K562 (cell line): ENCODE results near the gene TMPRSS6. TPM values are rescaled to one million over a fixed set of nuclear protein-coding genes. Genes with fewer than 3 reads are reported as not detected.

Experiments
- ATAC-seq: fragments of 200-7000 bp; cut with Tn5 transposase; 3 replicates; pipeline ENCODE4 v1.9.1; 2020; ENCODE audit warnings: moderate library complexity
- BruUV-seq: library from RNA; stranded (reverse); fragments of 400-500 nt; replicated peaks from 2 replicates; lab custom pipeline; 2021; lab: Mats Ljungman, UMichigan
- CTCF ChIA-PET: fragments of 300-600 bp; formaldehyde crosslinking; extraction: SDS; loops from one replicate; lab custom pipeline; 2021; ENCODE audit warnings: low intra/inter-chr PET ratio; lab: Yijun Ruan, JAX
- POLR2A ChIA-PET: fragments of 300-600, 350-650 bp; sonication (Branson Sonifier 250); formaldehyde crosslinking; extraction: SDS; loops from one replicate; lab custom pipeline; 2021; ENCODE audit warnings: antibody characterized with exemption, inconsistent platforms; lab: Yijun Ruan, JAX
- DNase-seq, 4 experiments: peaks; one replicate each; pipeline versions ENCODE4 v3.0.0 to v3.0.0-alpha.2; 2011 to 2018; ENCODE audit warnings: low spot score in 3 of 4, mixed read lengths in 3 of 4; ENCODE audit errors: extremely low read depth in 1 of 4
- FAIRE-seq: peaks from 2 replicates; lab custom pipeline; 2011; peaks lifted over from hg19 to GRCh38; lab: Jason Lieb, UNC
- H2AFZ ChIP-seq: 2 replicates; pipeline ENCODE4 v1.6.0; 2011; ENCODE audit warnings: low read depth, low read length, control low read depth, inconsistent platforms
- H3K27ac ChIP-seq: fragments of 200-600 bp; 3 replicates; pipeline ENCODE4 v1.8.0; 2011; ENCODE audit warnings: low read depth, mild to moderate bottlenecking, control low read depth, inconsistent platforms, low read length, moderate library complexity, mixed read lengths; ENCODE audit errors: extremely low read depth
- H3K27me3 ChIP-seq, 2 experiments: fragments of 300-600 bp in 1 of 2; 2 replicates in 1 of 2; 3 replicates in 1 of 2; pipeline versions ENCODE4 v1.6.0 to v1.8.0; 2011; ENCODE audit warnings: inconsistent platforms in 2 of 2, low read length in 2 of 2, mild to moderate bottlenecking in 1 of 2, mixed read lengths in 1 of 2, moderate library complexity in 1 of 2; ENCODE audit not compliant: control insufficient read depth in 2 of 2, insufficient read depth in 2 of 2
- H3K36me3 ChIP-seq: fragments of 300-600 bp; 3 replicates; pipeline ENCODE4 v1.8.0; 2011; ENCODE audit warnings: mild to moderate bottlenecking, low read length, inconsistent platforms; ENCODE audit not compliant: control insufficient read depth, insufficient read depth
- H3K4me1 ChIP-seq, 2 experiments: fragments of 200-600 bp in 1 of 2; replicated peaks in 1 of 2; 2 replicates in 1 of 2; 3 replicates in 1 of 2; pipeline versions ENCODE4 v1.5.1 to v1.8.0; 2011; ENCODE audit warnings: inconsistent platforms in 2 of 2, low read length in 2 of 2, mild to moderate bottlenecking in 1 of 2, mixed read lengths in 1 of 2, moderate library complexity in 1 of 2; ENCODE audit not compliant: control insufficient read depth in 2 of 2, insufficient read depth in 2 of 2
- H3K4me2 ChIP-seq: 2 replicates; pipeline ENCODE4 v1.6.1; 2011; ENCODE audit warnings: low read length, control low read depth, inconsistent platforms, mixed read lengths; ENCODE audit not compliant: insufficient read depth
- H3K4me3 ChIP-seq: fragments of 200-600 bp; sonication (generic), shearing (Covaris generic); 2 replicates; pipeline ENCODE4 v1.5.1; 2016; ENCODE audit warnings: control low read depth, inconsistent platforms
- H3K79me2 ChIP-seq: fragments of 200-600 bp; 3 replicates; pipeline ENCODE4 v1.8.0; 2011; ENCODE audit warnings: low read length, inconsistent platforms; ENCODE audit not compliant: control insufficient read depth, insufficient read depth
- H3K9ac ChIP-seq, 2 experiments: 2 replicates each; pipeline versions ENCODE4 v1.6.0 to v1.6.1; 2011; ENCODE audit warnings: low read depth in 2 of 2, low read length in 2 of 2, control low read depth in 1 of 2, inconsistent platforms in 1 of 2, mild to moderate bottlenecking in 1 of 2, mixed read lengths in 1 of 2; ENCODE audit not compliant: insufficient read depth in 1 of 2
- H3K9me1 ChIP-seq: one replicate; pipeline ENCODE4 v1.6.0; 2011; ENCODE audit warnings: inconsistent platforms, mild to moderate bottlenecking, low read length, moderate library complexity; ENCODE audit not compliant: control insufficient read depth, insufficient read depth
- H3K9me3 ChIP-seq: replicated peaks from 2 replicates; pipeline ENCODE4 v1.5.1; 2011; ENCODE audit warnings: low read depth, low read length, inconsistent platforms; ENCODE audit not compliant: control insufficient read depth, insufficient read depth
- H4K20me1 ChIP-seq: replicated peaks from 2 replicates; pipeline ENCODE4 v1.6.1; 2011; ENCODE audit warnings: low read length, inconsistent platforms, mixed read lengths; ENCODE audit not compliant: control insufficient read depth, insufficient read depth
- ATF1 ChIP-seq, 2 experiments: fragments of 450-650 bp in 1 of 2; IDR thresholded peaks; 2 replicates each; pipeline ENCODE4 v1.6.1; 2016; ENCODE audit warnings: missing compliant biosample characterization in 1 of 2, missing genetic modification characterization in 1 of 2
- BRF1 ChIP-seq: IDR thresholded peaks from 3 replicates; pipeline ENCODE4 v1.6.1; 2011; ENCODE audit warnings: borderline replicate concordance, mild to moderate bottlenecking; ENCODE audit not compliant: insufficient read length; ENCODE audit errors: extremely low read depth
- DACH1 ChIP-seq: fragments of 450-650 bp; IDR thresholded peaks from 2 replicates; pipeline ENCODE4 v1.6.1; 2018; ENCODE audit not compliant: partially characterized antibody
- KAT8 ChIP-seq: fragments of 450-650 bp; IDR thresholded peaks from 2 replicates; pipeline ENCODE4 v1.6.1; 2016; ENCODE audit warnings: low read depth, mild to moderate bottlenecking
- LEF1 ChIP-seq: fragments of 450-650 bp; IDR thresholded peaks from 2 replicates; pipeline ENCODE4 v1.6.1; 2016; ENCODE audit warnings: mild to moderate bottlenecking
- PCBP2 ChIP-seq: fragments of 200-400 bp; formaldehyde crosslinking; IDR thresholded peaks from 2 replicates; pipeline ENCODE4 v1.6.1; 2018; ENCODE audit warnings: low read length, low read depth, mild to moderate bottlenecking, moderate library complexity; ENCODE audit not compliant: poor library complexity, severe bottlenecking
- SAFB ChIP-seq: fragments of 200-400 bp; formaldehyde crosslinking; IDR thresholded peaks from 2 replicates; pipeline ENCODE4 v1.6.1; 2017; ENCODE audit warnings: low read depth, low read length, borderline replicate concordance
- SAFB2 ChIP-seq: fragments of 200-400 bp; formaldehyde crosslinking; IDR thresholded peaks from 2 replicates; pipeline ENCODE4 v1.6.1; 2018; ENCODE audit warnings: borderline replicate concordance, low read length, low read depth, moderate library complexity; ENCODE audit not compliant: severe bottlenecking
- ZNF175 ChIP-seq: fragments of 200-800 bp; sonication (Bioruptor generic); IDR thresholded peaks from 2 replicates; pipeline ENCODE4 v1.6.1; 2016; ENCODE audit warnings: low read depth, mild to moderate bottlenecking, missing genetic modification characterization, missing compliant biosample characterization
- ZNF561 ChIP-seq: fragments of 450-650 bp; formaldehyde crosslinking; conservative IDR thresholded peaks from 2 replicates; pipeline ENCODE4 v1.4.0; 2020; ENCODE audit warnings: mild to moderate bottlenecking, moderate library complexity
- ZNF699 ChIP-seq: fragments of 250-450 bp; sonication (Bioruptor Pico); IDR thresholded peaks from 2 replicates; pipeline ENCODE4 v1.8.0; 2021; ENCODE audit warnings: mild to moderate bottlenecking, moderate library complexity; ENCODE audit not compliant: insufficient replicate concordance
- WGBS: fragments of 100-300 bp; shearing (Covaris generic); methylation state at CpG from one replicate; pipeline ENCODE4 v1.1.6; 2016; ENCODE audit warnings: low coverage, mixed read lengths; ENCODE audit not compliant: insufficient coverage; ENCODE audit errors: missing lambda C conversion rate; 5-methylcytosine and 5-hydroxymethylcytosine counted together
- in situ Hi-C: fragments of 300-500 bp; cut with MboI; formaldehyde crosslinking; loops from 4 replicates; pipeline ENCODE4 v1.15.0; 2018; ENCODE audit warnings: inconsistent platforms, mixed read lengths
- intact Hi-C: fragments of 100-400 bp; cut with micrococcal nuclease; formaldehyde crosslinking; loops from 2 replicates; pipeline ENCODE4 v1.14.2; 2022
- polyA plus RNA-seq, 8 experiments: library from polyadenylated mRNA; depleted of rRNA in 4 of 8; stranded (reverse) in 5 of 8; unstranded in 3 of 8; fragments of >200 nt; fragmentation: Nextera tagmentation in 2 of 8; fragmentation: Illumina TruSeq in 1 of 8; extraction: Ambion mirVana in 2 of 8; extraction: Trizol in 1 of 8; gene quantifications; 2 replicates each; pipeline versions ENCODE4 v1.2.1 to v1.2.3, GENCODE V29; 2011 to 2014; ENCODE audit warnings: inconsistent platforms in 1 of 8, missing spikeins in 1 of 8
- total RNA-seq, 7 experiments: library from RNA; depleted of rRNA in 6 of 7; stranded (reverse); fragments of >200 nt in 6 of 7; fragmentation: Illumina TruSeq in 2 of 7; extraction: Trizol in 2 of 7; gene quantifications; 2 replicates each; pipeline versions ENCODE4 v1.2.1 to v1.2.3, GENCODE V29; 2011 to 2021; ENCODE audit warnings: low replicate concordance in 1 of 7
- TF ChIP-seq, protein P1 (sequence below): fragments of 250-450 bp; sonication (Bioruptor Pico); IDR thresholded peaks from 2 replicates; pipeline ENCODE4 v1.8.0; 2022; ENCODE audit warnings: inconsistent platforms
- TF ChIP-seq, protein P2 (sequence below), 2 experiments: fragments of 450-650 bp; IDR thresholded peaks; 2 replicates each; pipeline ENCODE4 v1.6.1; 2018; ENCODE audit warnings: mild to moderate bottlenecking in 2 of 2, low read depth in 1 of 2; ENCODE audit not compliant: partially characterized antibody in 2 of 2
- TF ChIP-seq, protein P3 (sequence below): sonication (generic); formaldehyde crosslinking; IDR thresholded peaks from 2 replicates; pipeline ENCODE4 v1.8.0; 2022; ENCODE audit warnings: mild to moderate bottlenecking, missing genetic modification reagents

TMPRSS6 gene
- total and polyA plus RNA-seq, 9 of the 15 experiments (the other 6 are each of a cell fraction or from before 2014, with no cell fraction given), result 0.03 TPM; not detected in 8

DNA sequence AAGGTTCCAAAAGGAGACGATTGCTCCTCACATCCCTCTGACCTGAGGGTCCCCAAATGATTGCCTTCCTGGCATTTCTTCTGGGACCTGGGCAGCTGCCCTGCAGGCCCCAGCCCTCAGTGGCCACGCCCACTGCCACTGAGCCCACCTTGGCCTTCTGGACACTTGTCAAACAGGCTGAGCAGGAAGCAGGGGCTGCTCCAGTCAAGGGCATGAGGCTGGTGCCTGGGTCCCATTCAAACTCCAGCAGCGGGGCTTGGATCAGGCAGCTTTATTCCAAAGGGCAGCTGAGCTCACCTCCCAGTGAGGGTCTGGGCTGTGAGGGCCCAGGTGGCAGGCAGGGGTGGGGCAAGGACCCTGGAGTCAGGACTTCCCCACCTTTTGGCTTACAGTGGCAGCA, 44.3 kb downstream of the TMPRSS6 start:
- BruUV-seq, result no TSS peak
- no peak for DNase-seq
- no peaks in the 10 kb centered on the region for H3K79me2 ChIP-seq
- 0% methylated on average over 3 of the region's 3 CpGs for WGBS
- no peak for FAIRE-seq
- CTCF ChIA-PET, result no interaction called here
- peaks cover 4 to 67% of the 10 kb centered on the region in 2 experiments; a peak in 4 of 5 replicates for H3K27me3 ChIP-seq
- no peak for ATAC-seq
- TF ChIP-seq ATF1 (CRISPR knock-in tag; IDR thresholded peaks at IDR 0.05) (no peak), ATF1 (tag; IDR thresholded peaks at IDR 0.05) (no peak), SAFB (no peak), ZNF561 (no peak), BRF1 (no peak), SAFB2 (no peak), ZNF175 (no peak), KAT8 (no peak), DACH1 (no peak), PCBP2 (no peak), ZNF699 (CRISPR knock-in tag) (no peak), LEF1 (no peak)
- TF ChIP-seq, protein P1, sequence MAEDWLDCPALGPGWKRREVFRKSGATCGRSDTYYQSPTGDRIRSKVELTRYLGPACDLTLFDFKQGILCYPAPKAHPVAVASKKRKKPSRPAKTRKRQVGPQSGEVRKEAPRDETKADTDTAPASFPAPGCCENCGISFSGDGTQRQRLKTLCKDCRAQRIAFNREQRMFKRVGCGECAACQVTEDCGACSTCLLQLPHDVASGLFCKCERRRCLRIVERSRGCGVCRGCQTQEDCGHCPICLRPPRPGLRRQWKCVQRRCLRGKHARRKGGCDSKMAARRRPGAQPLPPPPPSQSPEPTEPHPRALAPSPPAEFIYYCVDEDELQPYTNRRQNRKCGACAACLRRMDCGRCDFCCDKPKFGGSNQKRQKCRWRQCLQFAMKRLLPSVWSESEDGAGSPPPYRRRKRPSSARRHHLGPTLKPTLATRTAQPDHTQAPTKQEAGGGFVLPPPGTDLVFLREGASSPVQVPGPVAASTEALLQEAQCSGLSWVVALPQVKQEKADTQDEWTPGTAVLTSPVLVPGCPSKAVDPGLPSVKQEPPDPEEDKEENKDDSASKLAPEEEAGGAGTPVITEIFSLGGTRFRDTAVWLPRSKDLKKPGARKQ (CRISPR knock-in tag), result no peak
- TF ChIP-seq, protein P2, sequence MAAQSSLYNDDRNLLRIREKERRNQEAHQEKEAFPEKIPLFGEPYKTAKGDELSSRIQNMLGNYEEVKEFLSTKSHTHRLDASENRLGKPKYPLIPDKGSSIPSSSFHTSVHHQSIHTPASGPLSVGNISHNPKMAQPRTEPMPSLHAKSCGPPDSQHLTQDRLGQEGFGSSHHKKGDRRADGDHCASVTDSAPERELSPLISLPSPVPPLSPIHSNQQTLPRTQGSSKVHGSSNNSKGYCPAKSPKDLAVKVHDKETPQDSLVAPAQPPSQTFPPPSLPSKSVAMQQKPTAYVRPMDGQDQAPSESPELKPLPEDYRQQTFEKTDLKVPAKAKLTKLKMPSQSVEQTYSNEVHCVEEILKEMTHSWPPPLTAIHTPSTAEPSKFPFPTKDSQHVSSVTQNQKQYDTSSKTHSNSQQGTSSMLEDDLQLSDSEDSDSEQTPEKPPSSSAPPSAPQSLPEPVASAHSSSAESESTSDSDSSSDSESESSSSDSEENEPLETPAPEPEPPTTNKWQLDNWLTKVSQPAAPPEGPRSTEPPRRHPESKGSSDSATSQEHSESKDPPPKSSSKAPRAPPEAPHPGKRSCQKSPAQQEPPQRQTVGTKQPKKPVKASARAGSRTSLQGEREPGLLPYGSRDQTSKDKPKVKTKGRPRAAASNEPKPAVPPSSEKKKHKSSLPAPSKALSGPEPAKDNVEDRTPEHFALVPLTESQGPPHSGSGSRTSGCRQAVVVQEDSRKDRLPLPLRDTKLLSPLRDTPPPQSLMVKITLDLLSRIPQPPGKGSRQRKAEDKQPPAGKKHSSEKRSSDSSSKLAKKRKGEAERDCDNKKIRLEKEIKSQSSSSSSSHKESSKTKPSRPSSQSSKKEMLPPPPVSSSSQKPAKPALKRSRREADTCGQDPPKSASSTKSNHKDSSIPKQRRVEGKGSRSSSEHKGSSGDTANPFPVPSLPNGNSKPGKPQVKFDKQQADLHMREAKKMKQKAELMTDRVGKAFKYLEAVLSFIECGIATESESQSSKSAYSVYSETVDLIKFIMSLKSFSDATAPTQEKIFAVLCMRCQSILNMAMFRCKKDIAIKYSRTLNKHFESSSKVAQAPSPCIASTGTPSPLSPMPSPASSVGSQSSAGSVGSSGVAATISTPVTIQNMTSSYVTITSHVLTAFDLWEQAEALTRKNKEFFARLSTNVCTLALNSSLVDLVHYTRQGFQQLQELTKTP (IDR thresholded peaks at IDR 0.05; ENCODE audit: low read depth in 1 of 2, partially characterized antibody in 2 of 2), result no peak
- TF ChIP-seq, protein P3, sequence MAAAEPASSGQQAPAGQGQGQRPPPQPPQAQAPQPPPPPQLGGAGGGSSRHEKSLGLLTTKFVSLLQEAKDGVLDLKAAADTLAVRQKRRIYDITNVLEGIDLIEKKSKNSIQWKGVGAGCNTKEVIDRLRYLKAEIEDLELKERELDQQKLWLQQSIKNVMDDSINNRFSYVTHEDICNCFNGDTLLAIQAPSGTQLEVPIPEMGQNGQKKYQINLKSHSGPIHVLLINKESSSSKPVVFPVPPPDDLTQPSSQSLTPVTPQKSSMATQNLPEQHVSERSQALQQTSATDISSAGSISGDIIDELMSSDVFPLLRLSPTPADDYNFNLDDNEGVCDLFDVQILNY (CRISPR knock-in tag), result no peak
- POLR2A ChIA-PET, result interaction anchor here (1.3 kb wide), 1 partner anchor 10 kb away, joined by 4 read pairs; no protein-coding TSS in a partner anchor
- no peak overlapping the region for H3K4me2 ChIP-seq
- intact Hi-C loops, result no loop called here
- H3K36me3 ChIP-seq, result no peaks in the 10 kb centered on the region
- H4K20me1 ChIP-seq, result no peaks in the 10 kb centered on the region; the same call in 1 of the 2 replicates
- H3K4me1 ChIP-seq, result no peaks in the 10 kb centered on the region; a peak in 1 of 5 replicates
- H2AFZ ChIP-seq, result no peak overlapping the region
- in situ Hi-C loops, result no loop called here
- H3K9me3 ChIP-seq, result no peaks in the 10 kb centered on the region
- H3K27ac ChIP-seq, result no peak overlapping the region
- no peak overlapping the region for H3K9ac ChIP-seq
- H3K9me1 ChIP-seq, result no peaks in the 10 kb centered on the region
- H3K4me3 ChIP-seq, result no peak overlapping the region
